Measurements from ENCODE around the gene AGBL4.

The AGBL4 gene

DNA sequence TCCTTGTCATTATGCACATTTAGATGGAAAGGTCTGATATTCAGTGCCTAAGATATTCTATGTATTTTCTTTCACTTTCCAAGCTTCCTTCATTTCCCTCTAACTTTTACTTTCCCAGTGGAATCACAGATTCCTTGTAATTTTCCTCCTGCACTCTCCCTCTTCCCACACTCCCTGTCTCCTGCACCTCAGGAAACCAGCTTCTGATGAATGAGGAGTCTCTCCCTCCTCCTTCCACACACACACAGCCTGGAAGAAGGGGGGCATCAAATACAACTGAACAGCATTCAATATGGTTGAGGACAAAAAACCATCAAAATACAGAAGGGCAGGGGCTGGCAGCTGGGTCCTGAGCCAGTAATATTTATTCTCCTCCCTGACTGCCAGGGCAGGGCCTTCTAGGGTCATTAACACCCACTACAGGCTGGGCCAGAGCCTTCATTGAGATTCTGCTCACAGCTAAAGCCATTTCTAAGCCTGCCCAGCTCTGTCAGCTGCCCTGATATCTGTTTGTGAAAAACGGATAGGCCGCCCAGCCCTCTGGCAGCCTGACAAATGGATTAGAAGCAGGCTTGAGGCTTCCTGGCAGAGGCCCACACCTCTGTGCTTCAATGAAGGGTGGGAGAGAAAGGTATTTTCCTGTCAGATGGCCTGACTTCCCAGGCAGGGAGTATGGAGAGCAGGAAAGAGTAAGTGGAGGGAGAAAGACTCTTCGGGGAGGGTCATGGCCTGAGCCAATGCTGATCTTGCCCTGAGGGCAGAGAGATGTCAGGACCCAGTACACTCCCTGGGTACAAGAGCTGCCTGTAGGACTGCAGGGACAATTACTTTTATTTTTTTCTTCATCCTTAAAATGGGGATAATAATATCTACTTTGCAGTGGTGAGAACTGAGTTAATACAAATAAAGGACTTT lies 1412.9 kb downstream of the AGBL4 start:
- H3K4me3 ChIP-seq (ENCODE audit: low read depth, low read length) = no peak overlapping the region
- no peak for DNase-seq (ENCODE audit: low read depth)
- TF ChIP-seq, protein P1, sequence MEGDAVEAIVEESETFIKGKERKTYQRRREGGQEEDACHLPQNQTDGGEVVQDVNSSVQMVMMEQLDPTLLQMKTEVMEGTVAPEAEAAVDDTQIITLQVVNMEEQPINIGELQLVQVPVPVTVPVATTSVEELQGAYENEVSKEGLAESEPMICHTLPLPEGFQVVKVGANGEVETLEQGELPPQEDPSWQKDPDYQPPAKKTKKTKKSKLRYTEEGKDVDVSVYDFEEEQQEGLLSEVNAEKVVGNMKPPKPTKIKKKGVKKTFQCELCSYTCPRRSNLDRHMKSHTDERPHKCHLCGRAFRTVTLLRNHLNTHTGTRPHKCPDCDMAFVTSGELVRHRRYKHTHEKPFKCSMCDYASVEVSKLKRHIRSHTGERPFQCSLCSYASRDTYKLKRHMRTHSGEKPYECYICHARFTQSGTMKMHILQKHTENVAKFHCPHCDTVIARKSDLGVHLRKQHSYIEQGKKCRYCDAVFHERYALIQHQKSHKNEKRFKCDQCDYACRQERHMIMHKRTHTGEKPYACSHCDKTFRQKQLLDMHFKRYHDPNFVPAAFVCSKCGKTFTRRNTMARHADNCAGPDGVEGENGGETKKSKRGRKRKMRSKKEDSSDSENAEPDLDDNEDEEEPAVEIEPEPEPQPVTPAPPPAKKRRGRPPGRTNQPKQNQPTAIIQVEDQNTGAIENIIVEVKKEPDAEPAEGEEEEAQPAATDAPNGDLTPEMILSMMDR (conservative IDR thresholded peaks at IDR 0.05; ENCODE audit: low read depth, low read length) = no peak

- DNase-seq (ENCODE audit: low read depth) = no peak
- TF ChIP-seq, protein P1 (conservative IDR thresholded peaks at IDR 0.05; ENCODE audit: low read depth, low read length) = no peak
Measured at GRCh38 chr1:48608882-48609281, 1414.9 kb downstream of the AGBL4 start.

DNA sequence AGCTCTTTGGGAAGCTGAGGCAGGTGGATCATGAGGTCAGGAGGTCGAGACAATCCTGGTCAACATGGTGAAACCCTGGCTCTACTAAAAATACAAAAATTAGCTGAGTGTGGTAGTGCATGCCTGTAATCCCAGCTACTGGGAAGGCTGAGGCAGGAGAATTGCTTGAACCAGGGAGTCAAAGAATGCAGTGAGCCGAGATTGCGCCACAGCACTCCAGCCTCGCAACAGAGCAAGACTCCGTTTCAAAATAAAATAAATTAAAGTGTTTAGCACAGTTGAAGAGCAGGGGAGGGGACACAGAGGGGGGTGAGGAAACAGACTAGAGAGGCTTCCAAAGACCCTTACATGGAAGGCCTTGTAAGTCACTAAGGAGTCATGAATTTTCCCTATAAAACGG lies 1420.5 kb downstream of the AGBL4 start:
- no peak for DNase-seq (ENCODE audit: low read depth)
- TF ChIP-seq, protein P1 (conservative IDR thresholded peaks at IDR 0.05; ENCODE audit: low read depth, low read length) = no peak
- H3K4me3 ChIP-seq (ENCODE audit: low read depth, low read length) = no peak overlapping the region

More at GRCh38 chr1:48608882-48609281, 1414.9 kb downstream of the AGBL4 start:
- H3K4me3 ChIP-seq (ENCODE audit: low read depth, low read length) = no peak overlapping the region

- no peak for DNase-seq (ENCODE audit: low read depth)
- no peak overlapping the region for H3K4me3 ChIP-seq (ENCODE audit: low read depth, low read length)
- TF ChIP-seq, protein P1 (conservative IDR thresholded peaks at IDR 0.05; ENCODE audit: low read depth, low read length) = no peak
Measured at GRCh38 chr1:48602349-48602748, 1421.4 kb downstream of the AGBL4 start.

GRCh38 chr1:48600182-48600581 lies 1423.6 kb downstream of the AGBL4 start:
- TF ChIP-seq, protein P1 (conservative IDR thresholded peaks at IDR 0.05; ENCODE audit: low read depth, low read length) = no peak
- H3K4me3 ChIP-seq (ENCODE audit: low read depth, low read length) = no peak overlapping the region
- DNase-seq (ENCODE audit: low read depth) = no peak

DNA sequence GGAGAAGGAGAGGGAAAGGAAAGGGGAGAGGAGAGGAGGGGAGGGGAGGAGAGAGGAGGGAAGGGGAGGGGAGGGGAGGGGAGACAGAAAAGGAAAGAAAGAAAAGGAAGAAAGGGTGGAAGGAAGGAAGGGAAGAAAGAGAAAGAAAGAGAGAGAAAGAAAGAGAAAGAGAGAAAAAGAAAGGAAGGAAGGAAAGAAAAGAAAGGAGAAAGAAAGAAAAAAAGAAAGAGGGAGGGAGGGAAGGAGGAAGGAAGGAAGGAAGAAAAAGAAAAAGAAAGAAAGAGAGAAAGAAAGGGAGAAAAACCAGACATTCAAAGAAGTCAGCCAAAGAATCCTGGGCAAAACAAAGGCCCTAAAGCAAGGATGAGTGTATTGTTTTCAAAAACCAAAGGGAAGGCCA lies 1426.1 kb downstream of the AGBL4 start:
- H3K4me3 ChIP-seq (ENCODE audit: low read depth, low read length) = no peak overlapping the region
- DNase-seq (ENCODE audit: low read depth) = no peak
- TF ChIP-seq, protein P1 (conservative IDR thresholded peaks at IDR 0.05; ENCODE audit: low read depth, low read length) = no peak

DNA sequence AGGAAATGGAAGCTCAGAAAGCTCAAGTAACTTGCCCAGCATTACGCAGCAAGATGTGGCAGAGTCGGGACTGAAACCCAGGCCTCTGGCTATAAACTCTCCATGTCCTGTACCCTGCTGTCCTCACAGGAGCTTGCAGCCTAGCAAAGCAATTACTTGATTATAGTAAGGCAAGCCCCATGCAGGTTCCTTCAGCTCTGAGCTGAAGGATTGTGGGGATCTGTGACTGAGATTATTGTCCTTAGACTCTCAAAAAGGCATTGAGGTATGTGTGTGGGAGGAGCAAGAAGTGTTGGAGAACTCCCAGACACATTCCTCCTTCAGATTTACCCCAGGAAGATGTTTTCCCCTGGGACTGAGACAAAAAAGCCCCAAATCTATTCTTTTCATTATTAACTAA lies 1427.7 kb downstream of the AGBL4 start:
- peak; percentile 23 for DNase-seq (ENCODE audit: low read depth)
- TF ChIP-seq, protein P1 (conservative IDR thresholded peaks at IDR 0.05; ENCODE audit: low read depth, low read length) = no peak
- H3K4me3 ChIP-seq (ENCODE audit: low read depth, low read length) = no peak overlapping the region

Data from choroid plexus epithelial cell (primary cell).